GM10266 (cell line): ENCODE results near the gene ARID1B.

Experiments
- DNase-seq: peaks from one replicate; pipeline ENCODE4 v3.0.0; 2012; ENCODE audit errors: extremely low spot score
- CTCF ChIP-seq: IDR thresholded peaks from 2 replicates; pipeline ENCODE4 v1.5.1; 2012; ENCODE audit warnings: mild to moderate bottlenecking, low read depth; ENCODE audit not compliant: control insufficient read depth, insufficient read depth; ENCODE audit errors: missing control alignments

Gene ARID1B

GRCh38 chr6:157177731-157178336 is 400.7 kb downstream of the ARID1B start:
- TF ChIP-seq CTCF: no peak
- no peak for DNase-seq

- no peak for TF ChIP-seq CTCF
- no peak for DNase-seq
Measured at GRCh38 chr6:157181649-157182048, 404.5 kb downstream of the ARID1B start.

GRCh38 chr6:157182503-157183264 is 405.5 kb downstream of the ARID1B start:
- no peak for DNase-seq
- no peak for TF ChIP-seq CTCF

GRCh38 chr6:157184202-157185015 is 407.2 kb downstream of the ARID1B start:
- peak; percentile 68 for TF ChIP-seq CTCF
- DNase-seq: peak; percentile 28

GRCh38 chr6:157185171-157185570 is 408.0 kb downstream of the ARID1B start:
- DNase-seq: no peak
- no peak for TF ChIP-seq CTCF

- no peak for TF ChIP-seq CTCF
- DNase-seq: no peak
Measured at GRCh38 chr6:157185986-157186385, 408.8 kb downstream of the ARID1B start.

- no peak for TF ChIP-seq CTCF
- DNase-seq: no peak
Measured at GRCh38 chr6:157186785-157187181, 409.6 kb downstream of the ARID1B start.
